Ecto neural progenitor cell (in vitro differentiated cells): ENCODE measurements around the gene ZFP64.
"Not testable (repeated sequence)": the region's sequence is repeated elsewhere in the genome, so short reads cannot be mapped to it uniquely, and the experiment has no call there.

Experiments used
- DNase-seq: peaks from one replicate; pipeline ENCODE4 v3.0.0-alpha.2; 2018; ENCODE audit warnings: low spot score

The ZFP64 gene

GRCh38 chr20:52201395-52201794 lies 9.8 kb upstream of the ZFP64 start:
- no peak for DNase-seq

DNA sequence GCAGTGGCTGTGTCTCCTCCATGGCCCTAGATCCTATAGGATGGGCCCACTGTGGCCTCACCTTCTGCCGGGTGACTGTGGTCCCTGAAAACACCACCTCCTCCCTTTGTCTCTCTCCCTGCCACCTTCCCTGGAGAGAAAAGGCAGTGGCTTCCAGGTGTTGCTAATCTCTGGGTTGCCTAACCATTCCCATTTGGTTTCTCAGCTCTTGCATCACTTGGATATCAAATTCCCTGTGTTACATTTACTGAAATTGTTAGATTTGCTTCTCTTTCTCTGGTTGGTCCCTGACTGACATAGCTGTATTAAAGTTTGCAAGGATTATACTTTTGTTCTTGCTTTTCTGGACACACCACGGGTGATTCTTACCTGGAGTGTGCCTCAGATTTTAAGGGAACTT lies 9.3 kb upstream of the ZFP64 start:
- DNase-seq = no peak

- DNase-seq = no peak
These were observed 5.3 kb upstream of the ZFP64 start for GRCh38 chr20:52196845-52197244.

DNA sequence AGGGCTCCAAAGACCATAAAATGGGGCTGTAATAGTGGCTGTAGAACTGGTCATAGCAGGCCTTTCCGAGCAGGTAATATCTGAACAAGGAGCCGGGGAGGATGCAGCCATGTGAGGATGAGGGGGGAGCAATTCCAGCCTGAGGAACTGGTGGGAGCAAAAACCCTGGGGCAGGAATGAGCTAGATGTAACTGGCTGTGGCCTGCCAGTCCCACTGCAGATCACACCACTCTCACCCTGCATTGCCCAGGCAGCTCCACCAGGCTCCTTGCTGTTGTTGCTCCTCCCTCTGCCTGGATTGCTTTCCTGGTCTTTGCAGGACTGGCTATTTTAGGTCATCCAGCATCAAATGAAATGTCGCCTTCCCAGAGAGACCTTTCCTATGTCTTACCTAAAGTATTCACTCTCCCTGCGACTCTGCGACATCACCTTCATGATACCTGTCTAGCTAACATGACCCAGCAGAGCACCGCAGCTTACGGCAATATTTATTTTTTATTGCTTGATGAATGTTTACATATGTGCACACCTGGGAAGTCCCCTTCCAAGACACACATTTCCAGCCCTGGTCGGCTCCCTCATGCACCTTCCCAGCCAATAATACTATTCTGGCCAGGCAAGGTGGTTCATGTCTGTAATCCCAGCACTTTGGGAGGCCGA lies 2.4 kb upstream of the ZFP64 start:
- no peak for DNase-seq

- DNase-seq = no peak
These were observed 1.6 kb upstream of the ZFP64 start for GRCh38 chr20:52193133-52193532.

- DNase-seq = not testable (repeated sequence)
These were observed 1.1 kb upstream of the ZFP64 start for GRCh38 chr20:52192719-52193007.

DNA sequence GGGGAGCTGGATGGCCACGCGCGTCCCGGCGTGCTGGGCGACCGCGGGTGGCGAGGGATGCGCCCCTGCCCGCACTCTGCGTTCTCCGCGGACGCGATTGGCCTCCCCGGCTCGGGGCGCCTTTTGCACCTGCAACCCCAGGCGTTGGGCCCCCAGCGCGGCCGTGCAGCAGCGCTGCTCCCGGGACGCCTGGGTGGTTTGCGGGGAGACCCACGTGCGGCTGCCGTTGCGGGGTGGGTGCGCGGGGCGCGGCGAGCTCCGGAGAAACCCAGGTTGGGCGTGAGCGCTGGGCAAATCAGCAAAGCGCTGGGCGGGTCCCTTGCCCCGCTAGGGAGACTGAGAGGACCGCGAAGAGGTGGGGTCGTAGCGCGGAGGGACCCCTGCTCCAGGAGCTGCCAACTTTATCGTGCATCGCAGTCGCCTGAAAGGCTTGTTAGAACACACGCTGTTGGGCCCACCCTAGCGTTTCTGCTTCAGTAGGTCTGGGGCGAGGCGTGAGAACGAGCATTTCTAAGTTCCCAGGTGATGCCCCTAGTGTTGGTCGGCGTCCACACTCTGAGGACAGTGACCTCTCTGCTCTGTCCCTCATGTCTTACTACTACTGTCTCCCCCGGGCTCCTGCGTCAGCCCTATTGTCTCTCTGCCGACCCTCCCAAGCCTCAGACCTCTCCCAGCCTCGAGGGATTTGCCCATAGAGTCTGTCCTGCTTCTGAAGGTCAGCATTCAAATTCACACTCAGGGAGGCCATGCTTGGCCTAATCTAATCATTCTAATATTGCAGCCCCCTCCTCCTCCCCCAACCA lies 538 bp upstream of the ZFP64 start:
- DNase-seq = peak; percentile 82

DNA sequence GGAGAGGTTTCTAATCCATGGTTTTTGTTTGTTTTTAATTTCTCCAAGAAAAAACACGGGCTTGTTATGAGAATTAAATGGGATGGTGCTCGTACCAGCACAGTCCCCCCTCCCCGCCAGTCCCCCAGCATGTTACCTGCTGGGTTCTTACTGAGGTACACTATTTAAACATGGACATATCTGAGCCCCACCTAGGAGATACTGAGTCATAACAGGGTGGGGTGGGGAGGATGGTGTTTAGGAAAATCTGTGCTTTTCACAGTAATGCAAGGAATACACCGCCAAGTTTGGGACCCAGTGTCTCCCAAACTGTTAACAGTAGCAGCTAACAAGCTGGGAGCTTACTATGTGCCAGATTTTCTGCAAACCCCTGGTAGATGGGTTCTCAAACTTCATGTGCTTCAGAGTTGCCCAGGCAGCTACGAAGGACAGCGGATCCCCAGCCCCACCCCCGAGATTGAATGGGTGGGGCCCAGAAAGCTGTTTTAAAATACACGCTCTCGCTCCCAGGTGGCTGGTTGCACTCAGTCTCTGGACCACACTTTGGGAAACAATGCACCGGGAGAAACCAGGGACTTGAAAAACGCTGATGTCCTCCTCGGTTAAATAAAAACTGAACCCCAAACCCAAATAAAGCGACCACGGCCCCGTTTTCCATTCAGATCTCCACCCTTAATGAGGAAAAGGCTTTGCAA lies 995 bp downstream of the ZFP64 start:
- DNase-seq = peak; percentile 53

DNA sequence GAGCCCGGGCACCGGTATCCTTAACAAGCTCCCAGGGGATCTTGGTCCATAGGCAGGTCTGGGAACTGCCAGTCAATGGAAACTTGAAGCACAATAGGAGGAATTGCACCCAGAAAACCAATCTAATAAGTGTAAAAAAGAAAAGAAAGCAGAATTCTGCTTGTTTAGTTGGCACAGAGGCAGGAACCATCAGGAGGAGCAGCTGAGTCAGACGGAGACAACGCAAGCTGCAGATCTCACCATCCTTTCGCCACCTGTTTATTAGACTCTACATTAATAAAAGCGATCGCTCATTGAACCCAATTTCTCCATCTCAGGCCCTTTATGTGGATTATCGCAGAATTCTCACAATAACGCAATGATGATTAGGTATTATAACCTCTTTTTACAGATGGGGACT lies 9.8 kb downstream of the ZFP64 start:
- no peak for DNase-seq

GRCh38 chr20:52180180-52180840 lies 11.3 kb downstream of the ZFP64 start:
- DNase-seq = no peak

DNA sequence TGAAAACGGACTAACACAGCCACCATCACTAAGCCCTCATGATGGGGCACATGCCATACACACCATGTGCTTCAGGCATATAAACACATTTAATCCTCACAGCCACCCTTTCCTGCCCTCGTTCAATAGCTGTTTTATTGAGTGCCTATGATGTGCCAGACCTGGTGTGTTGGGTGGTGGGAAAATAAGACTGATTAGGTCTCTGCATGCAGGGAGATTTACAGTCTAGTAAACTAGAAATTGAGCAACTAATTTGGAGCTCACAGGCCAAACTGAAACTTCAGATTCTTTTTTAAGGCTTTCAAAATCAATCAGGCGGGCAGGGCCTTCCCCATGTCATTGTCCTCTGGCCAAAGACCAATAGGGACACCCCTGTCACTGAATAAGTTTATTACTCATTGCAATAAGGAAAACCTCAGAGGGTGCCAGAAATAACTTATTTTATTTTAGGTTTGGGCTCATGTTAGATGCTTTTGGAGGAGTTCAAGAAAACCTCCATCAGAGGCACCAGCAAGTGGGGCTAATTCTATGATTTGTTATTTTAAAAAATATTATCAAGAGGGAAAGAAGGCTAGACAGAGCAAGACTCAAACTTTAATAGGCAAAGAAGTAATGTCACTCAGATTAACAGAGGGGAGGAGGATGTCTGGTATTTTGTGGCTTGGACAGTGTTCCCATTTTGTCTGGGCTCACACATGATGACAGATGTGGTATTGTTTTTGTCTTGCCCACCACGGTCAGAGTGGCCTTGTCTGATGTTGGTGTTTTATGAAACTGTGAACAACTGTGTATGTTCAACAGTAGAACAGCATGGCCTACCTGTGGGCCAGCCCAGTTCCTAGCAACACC lies 12.0 kb downstream of the ZFP64 start:
- no peak for DNase-seq

DNA sequence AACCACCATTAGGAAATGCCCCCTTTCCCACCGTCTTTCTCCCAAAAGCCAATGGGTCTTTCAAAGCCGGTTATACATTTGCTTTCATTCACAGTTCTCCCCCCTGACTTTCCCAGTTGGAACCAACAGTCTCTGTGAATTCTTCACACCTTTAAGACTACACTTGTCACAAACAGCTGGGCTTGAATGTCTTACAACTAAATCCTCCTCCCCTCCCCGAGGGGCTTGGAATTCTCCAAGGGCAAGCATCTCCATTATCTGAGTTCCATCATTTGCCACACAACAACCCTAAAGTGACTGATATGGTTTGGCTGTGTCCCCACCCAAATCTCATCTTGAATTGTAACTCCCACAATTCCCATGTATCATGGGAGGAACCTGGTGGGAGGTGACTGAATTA lies 12.9 kb downstream of the ZFP64 start:
- no peak for DNase-seq

DNA sequence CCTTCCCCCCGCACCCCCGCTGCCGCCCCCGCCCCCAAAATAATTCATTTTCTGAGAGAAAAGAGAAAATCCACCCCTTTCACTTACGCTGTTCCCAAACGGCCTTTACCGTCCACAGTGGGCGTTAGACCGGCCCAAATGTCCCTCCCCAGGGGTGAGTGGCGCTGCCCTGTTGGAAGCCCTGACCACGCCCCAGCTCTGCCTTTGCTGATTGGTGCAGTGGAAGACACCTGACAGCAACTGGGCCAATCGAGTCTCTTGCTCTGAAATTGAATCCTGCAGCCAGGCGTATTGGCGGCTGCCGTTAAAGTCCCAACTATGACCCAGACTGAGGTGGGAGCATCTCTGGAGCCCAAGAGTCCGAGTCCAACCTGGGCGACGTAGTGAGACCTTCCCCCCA lies 15.7 kb downstream of the ZFP64 start:
- DNase-seq = no peak

DNA sequence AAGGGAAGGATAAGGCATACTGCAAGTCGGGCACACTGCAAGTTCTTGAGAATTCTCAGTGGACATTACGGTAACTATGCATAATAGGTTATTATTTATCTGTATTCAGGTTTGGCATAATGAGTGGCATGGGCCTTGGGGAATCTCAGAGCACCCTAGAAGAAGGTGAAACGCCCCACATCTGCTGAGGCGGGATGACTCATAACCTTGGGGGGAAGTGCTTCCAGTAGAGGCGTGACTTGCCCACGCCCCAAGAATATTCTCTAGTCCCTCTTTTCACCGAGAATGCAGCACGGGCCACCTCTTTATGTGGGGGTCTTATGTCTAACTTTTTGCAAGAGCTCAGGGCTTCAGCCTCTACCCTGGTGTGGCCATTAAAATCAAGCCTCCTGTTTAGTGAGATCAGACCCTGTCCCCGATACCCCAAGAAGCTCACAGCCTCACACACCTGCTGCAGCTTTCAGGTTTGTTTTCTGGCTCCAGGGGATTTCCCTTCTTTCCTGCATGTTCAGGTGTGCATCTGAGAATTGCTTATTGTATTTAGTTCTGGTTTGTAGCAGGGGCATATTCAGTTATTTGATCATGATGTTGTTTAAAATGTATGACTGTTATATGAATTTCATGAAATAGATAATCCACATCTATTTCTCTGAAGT lies 19.1 kb downstream of the ZFP64 start:
- no peak for DNase-seq

DNA sequence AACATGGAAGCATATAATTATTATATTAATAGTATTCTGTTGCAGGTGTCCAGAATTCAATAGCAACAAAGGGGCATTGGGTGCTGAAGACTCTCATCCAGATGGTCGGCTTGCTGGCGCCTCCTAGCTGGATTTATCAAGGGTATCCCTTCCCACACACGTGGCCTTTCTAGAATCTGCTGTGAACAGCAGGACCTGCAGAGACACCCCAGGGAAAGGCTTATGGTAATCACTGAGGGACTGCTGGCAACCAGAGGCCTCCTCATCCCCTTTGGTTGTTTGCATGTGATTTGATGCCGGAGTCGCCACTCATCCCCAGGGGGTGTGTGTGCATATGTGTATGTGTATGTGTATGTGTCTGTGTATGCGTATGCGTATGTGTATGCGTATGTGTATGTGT lies 20.6 kb downstream of the ZFP64 start:
- DNase-seq = no peak

- DNase-seq = no peak
These were observed 23.5 kb downstream of the ZFP64 start for GRCh38 chr20:52168116-52168515.

DNA sequence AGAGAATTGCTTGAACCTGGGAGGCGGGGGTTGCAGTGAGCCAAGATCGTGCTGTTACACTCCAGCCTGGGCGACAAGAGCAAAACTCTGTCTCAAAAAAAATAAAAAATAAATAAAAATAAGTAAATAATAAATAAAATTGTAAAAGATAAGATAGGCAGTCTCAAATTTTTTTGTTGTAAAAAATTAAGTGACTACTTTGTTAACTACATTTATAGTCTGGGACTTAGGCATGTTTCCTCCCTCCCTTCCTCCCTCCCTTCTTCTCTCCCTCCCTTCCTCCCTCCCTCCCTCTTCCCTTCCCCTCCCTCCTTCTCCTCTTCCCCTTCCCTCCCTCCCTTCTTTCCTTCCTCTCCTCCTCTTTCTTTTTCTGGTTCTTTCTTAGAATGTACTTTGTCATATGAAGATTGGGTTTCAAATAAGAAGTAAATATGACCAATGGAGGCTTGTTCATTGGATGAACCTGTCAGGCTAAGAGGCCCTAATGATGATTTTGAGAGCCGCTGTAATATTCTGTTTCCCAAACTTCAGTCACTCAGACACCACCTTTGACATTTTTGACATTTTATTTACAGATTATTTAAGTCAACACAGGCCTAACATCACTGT lies 24.2 kb downstream of the ZFP64 start:
- DNase-seq = no peak

GRCh38 chr20:52166150-52166549 lies 25.4 kb downstream of the ZFP64 start:
- no peak for DNase-seq

- DNase-seq = no peak
These were observed 30.9 kb downstream of the ZFP64 start for GRCh38 chr20:52160621-52161204.

GRCh38 chr20:52160049-52160570 lies 31.5 kb downstream of the ZFP64 start:
- DNase-seq = no peak
